ENCODE results near the gene ORC6.

DNA sequence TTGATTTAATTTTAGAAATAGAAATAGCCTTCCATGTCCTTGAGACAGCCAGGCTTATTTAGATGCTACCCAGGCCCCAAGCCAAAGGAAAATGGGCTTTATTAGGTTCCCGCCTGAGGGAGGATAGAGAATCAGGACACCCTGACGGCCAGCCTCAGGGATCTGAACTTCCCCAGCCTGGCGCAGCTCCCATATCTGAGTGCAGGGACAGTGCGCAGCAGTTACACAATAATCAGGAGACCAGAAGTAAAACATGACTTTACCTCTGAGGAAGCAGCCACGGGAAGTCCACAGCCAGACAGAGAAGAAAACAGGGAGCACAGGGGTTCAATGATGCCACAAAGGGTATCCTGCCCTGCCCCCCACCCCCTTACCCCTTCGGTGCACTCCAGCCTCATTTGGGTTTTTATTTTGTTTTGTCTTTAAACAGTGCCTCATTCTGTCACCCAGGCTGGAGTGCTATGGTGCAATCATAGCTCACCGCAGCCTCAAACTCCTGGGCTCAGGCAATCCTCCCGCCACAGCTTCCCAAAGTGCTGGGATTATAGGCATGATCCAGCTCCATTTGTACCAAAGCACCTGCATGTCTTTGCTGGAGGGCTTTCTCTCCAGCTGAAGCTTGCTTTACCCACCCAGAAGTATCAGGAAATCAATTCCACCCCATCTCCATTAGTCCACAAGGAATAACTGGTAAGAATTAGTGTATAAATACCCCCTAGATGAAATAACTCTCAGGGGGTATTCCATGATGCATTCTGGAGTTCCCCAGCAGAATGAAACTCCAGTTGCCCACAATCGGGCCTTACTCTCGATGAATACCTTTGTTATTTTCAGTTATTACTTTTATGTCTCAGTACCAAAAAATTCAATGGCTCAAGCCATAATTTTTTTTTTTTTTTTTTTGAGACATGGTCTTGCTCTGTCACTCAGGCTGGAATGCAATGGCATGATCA is 21.9 kb downstream of the ORC6 start:
- TF ChIP-seq POLR2AphosphoS5 (IDR thresholded peaks at IDR 0.05; ENCODE audit: low read depth) (no peak), GABPA (IDR thresholded peaks at IDR 0.05; ENCODE audit: low read depth) (no peak), SPI1 (IDR thresholded peaks at IDR 0.05; ENCODE audit: borderline replicate concordance, low read depth) (no peak), REST (IDR thresholded peaks at IDR 0.05; ENCODE audit: insufficient replicate concordance, low read depth) (no peak)
- TF ChIP-seq, protein P1, sequence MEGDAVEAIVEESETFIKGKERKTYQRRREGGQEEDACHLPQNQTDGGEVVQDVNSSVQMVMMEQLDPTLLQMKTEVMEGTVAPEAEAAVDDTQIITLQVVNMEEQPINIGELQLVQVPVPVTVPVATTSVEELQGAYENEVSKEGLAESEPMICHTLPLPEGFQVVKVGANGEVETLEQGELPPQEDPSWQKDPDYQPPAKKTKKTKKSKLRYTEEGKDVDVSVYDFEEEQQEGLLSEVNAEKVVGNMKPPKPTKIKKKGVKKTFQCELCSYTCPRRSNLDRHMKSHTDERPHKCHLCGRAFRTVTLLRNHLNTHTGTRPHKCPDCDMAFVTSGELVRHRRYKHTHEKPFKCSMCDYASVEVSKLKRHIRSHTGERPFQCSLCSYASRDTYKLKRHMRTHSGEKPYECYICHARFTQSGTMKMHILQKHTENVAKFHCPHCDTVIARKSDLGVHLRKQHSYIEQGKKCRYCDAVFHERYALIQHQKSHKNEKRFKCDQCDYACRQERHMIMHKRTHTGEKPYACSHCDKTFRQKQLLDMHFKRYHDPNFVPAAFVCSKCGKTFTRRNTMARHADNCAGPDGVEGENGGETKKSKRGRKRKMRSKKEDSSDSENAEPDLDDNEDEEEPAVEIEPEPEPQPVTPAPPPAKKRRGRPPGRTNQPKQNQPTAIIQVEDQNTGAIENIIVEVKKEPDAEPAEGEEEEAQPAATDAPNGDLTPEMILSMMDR (IDR thresholded peaks at IDR 0.05; ENCODE audit: insufficient read depth, low read length): no peak
